CD8-positive, alpha-beta memory T cell (primary cell): ENCODE measurements around the gene TMEM255B. TPM values are rescaled to one million over a fixed set of nuclear protein-coding genes. Genes with fewer than 3 reads are reported as not detected.
A peak's percentile ranks its signal among the peaks of the same experiment; 100 is the strongest.

Experiments
- CTCF ChIA-PET: fragments of 350-600 bp; sonication (Branson Sonifier 250); formaldehyde crosslinking; loops from one replicate; lab custom pipeline; 2021; ENCODE audit warnings: antibody characterized with exemption; lab: Charles Lee
- POLR2A ChIA-PET: fragments of 350-600 bp; sonication (Branson Sonifier 250); formaldehyde crosslinking; loops from one replicate; lab custom pipeline; 2021; ENCODE audit warnings: antibody characterized with exemption; lab: Charles Lee
- DNase-seq, 5 donors: peaks; one replicate each; pipeline versions ENCODE4 v3.0.0 to v3.0.0-alpha.2; 2020 to 2022; ENCODE audit warnings: mixed read lengths in 1 of 5
- H3K27ac ChIP-seq: one replicate; pipeline ENCODE4 v1.7.0; 2013; ENCODE audit warnings: low read depth, mild to moderate bottlenecking, low read length, moderate library complexity
- H3K27me3 ChIP-seq: 2 replicates; pipeline ENCODE4 v1.7.0; 2013; ENCODE audit warnings: low read length, mild to moderate bottlenecking; ENCODE audit not compliant: insufficient read depth, poor library complexity, severe bottlenecking
- H3K36me3 ChIP-seq: 2 replicates; pipeline ENCODE4 v1.7.0; 2013; ENCODE audit warnings: mild to moderate bottlenecking, low read length, moderate library complexity; ENCODE audit not compliant: insufficient read depth
- H3K4me1 ChIP-seq: 2 replicates; pipeline ENCODE4 v1.7.0; 2013; ENCODE audit warnings: mild to moderate bottlenecking, low read length, moderate library complexity; ENCODE audit not compliant: insufficient read depth
- H3K4me3 ChIP-seq: 2 replicates; pipeline ENCODE4 v1.7.0; 2013; ENCODE audit warnings: mild to moderate bottlenecking, low read length
- H3K9me3 ChIP-seq: 2 replicates; pipeline ENCODE4 v1.7.0; 2013; ENCODE audit warnings: mild to moderate bottlenecking, low read length
- H3K27ac Mint-ChIP-seq, 8 donors: one replicate each; pipeline ENCODE4 v1.8.0; 2020 to 2021; ENCODE audit warnings: mixed read lengths in 8 of 8, mild to moderate bottlenecking in 6 of 8, inconsistent platforms in 3 of 8, moderate library complexity in 3 of 8
- H3K27me3 Mint-ChIP-seq, 2 donors: one replicate each; pipeline ENCODE4 v1.8.0; 2020 to 2021; ENCODE audit warnings: mixed read lengths in 2 of 2, mild to moderate bottlenecking in 1 of 2, moderate library complexity in 1 of 2
- H3K36me3 Mint-ChIP-seq, 3 donors: one replicate each; pipeline ENCODE4 v1.8.0; 2020 to 2021; ENCODE audit warnings: mixed read lengths in 3 of 3, inconsistent platforms in 1 of 3, mild to moderate bottlenecking in 1 of 3
- H3K4me1 Mint-ChIP-seq, 3 donors: one replicate each; pipeline ENCODE4 v1.8.0; 2020 to 2021; ENCODE audit warnings: mixed read lengths in 3 of 3, inconsistent platforms in 1 of 3, mild to moderate bottlenecking in 1 of 3
- H3K4me3 Mint-ChIP-seq, 7 donors: one replicate each; pipeline ENCODE4 v1.8.0; 2020 to 2021; ENCODE audit warnings: mixed read lengths in 7 of 7, mild to moderate bottlenecking in 6 of 7, moderate library complexity in 4 of 7, inconsistent platforms in 2 of 7
- H3K9me3 Mint-ChIP-seq, 5 donors: one replicate each; pipeline ENCODE4 v1.8.0; 2020 to 2022; ENCODE audit warnings: mixed read lengths in 5 of 5, mild to moderate bottlenecking in 3 of 5, moderate library complexity in 2 of 5, inconsistent platforms in 1 of 5
- polyA plus RNA-seq: library from polyadenylated mRNA; unstranded; fragments of 300-500 nt; fragmentation: Illumina TruSeq; gene quantifications from one replicate; pipeline ENCODE4 v1.2.3, GENCODE V29; 2021
- total RNA-seq, 2 experiments: library from RNA; stranded (reverse); gene quantifications; one replicate each; pipeline ENCODE4 v1.2.3, GENCODE V29; 2021

Gene TMEM255B
- total and polyA plus RNA-seq, 3 experiments from 2014 or later = 0.57 to 0.69 TPM; not detected in 1

- CTCF ChIA-PET = interaction anchor here (0.7 to 1.2 kb wide), 4 partner anchors 178 to 406 kb away, joined by 3 to 4 read pairs (median 3); no protein-coding TSS in a partner anchor
These were observed 57.4 kb downstream of the TMEM255B start for GRCh38 chr13:113816254-113816929.

GRCh38 chr13:113816946-113817859 is 58.2 kb downstream of the TMEM255B start:
- CTCF ChIA-PET = interaction anchor here (0.7 to 0.8 kb wide), 2 partner anchors 177 to 302 kb away, joined by 3 read pairs; no protein-coding TSS in a partner anchor
- H3K36me3 Mint-ChIP-seq = no peaks in the 10 kb centered on the region

More at GRCh38 chr13:113816254-113816929, 57.4 kb downstream of the TMEM255B start:
- Histone ChIP-seq H3K27ac (no peak overlapping the region), H3K4me3 (peak overlapping the region; percentile 20), H3K36me3 (no peaks in the 10 kb centered on the region), H3K27me3 (no peaks in the 10 kb centered on the region), H3K4me1 (peaks cover 14% of the 10 kb centered on the region), H3K9me3 (no peaks in the 10 kb centered on the region)
- DNase-seq = no peak
- Mint-ChIP-seq H3K27me3 (peaks cover 4 to 14% of the 10 kb centered on the region in 2 donors), H3K4me1 (peaks cover 16 to 21% (median 19%) of the 10 kb centered on the region in 3 donors), H3K9me3 (no peaks in the 10 kb centered on the region), H3K36me3 (no peaks in the 10 kb centered on the region), H3K27ac (peak overlapping the region in 2 of 8 donors; percentile 5 to 33), H3K4me3 (peak overlapping the region in 6 of 7 donors; percentile 49 to 90 (median 76))
- POLR2A ChIA-PET = no interaction called here

GRCh38 chr13:113817860-113818691 is 59.0 kb downstream of the TMEM255B start:
- Histone ChIP-seq H3K4me1 (peaks cover 14% of the 10 kb centered on the region), H3K27ac (no peak overlapping the region), H3K9me3 (no peaks in the 10 kb centered on the region), H3K27me3 (no peaks in the 10 kb centered on the region), H3K36me3 (no peaks in the 10 kb centered on the region), H3K4me3 (no peak overlapping the region)
- Mint-ChIP-seq H3K27ac (no peak overlapping the region), H3K4me1 (peaks cover 16 to 21% (median 19%) of the 10 kb centered on the region in 3 donors), H3K9me3 (no peaks in the 10 kb centered on the region), H3K36me3 (no peaks in the 10 kb centered on the region), H3K4me3 (no peak overlapping the region), H3K27me3 (peaks cover 4 to 14% of the 10 kb centered on the region in 2 donors)
- CTCF ChIA-PET = no interaction called here
- no peak for DNase-seq
- POLR2A ChIA-PET = no interaction called here

More at GRCh38 chr13:113816946-113817859, 58.2 kb downstream of the TMEM255B start:
- Mint-ChIP-seq H3K4me3 (peak overlapping the region in 6 of 7 donors; percentile 48 to 85 (median 60)), H3K27me3 (peaks cover 4 to 14% of the 10 kb centered on the region in 2 donors), H3K9me3 (no peaks in the 10 kb centered on the region), H3K27ac (peak overlapping the region in 5 of 8 donors; percentile 33 to 90 (median 68)), H3K4me1 (peaks cover 16 to 21% (median 19%) of the 10 kb centered on the region in 3 donors)
- H3K36me3 ChIP-seq = no peaks in the 10 kb centered on the region
- DNase-seq = peak; percentile 76 to 91 (median 80)
- H3K27ac ChIP-seq = no peak overlapping the region
- POLR2A ChIA-PET = no interaction called here
- no peak overlapping the region for H3K4me3 ChIP-seq
- H3K27me3 ChIP-seq = no peaks in the 10 kb centered on the region
- H3K9me3 ChIP-seq = no peaks in the 10 kb centered on the region
- peaks cover 14% of the 10 kb centered on the region for H3K4me1 ChIP-seq

GRCh38 chr13:113818700-113819295 is 59.8 kb downstream of the TMEM255B start:
- POLR2A ChIA-PET = no interaction called here
- no peaks in the 10 kb centered on the region for H3K9me3 Mint-ChIP-seq

GRCh38 chr13:113819341-113819730 is 60.3 kb downstream of the TMEM255B start:
- Histone ChIP-seq H3K27ac (no peak overlapping the region), H3K36me3 (no peaks in the 10 kb centered on the region), H3K4me3 (no peak overlapping the region), H3K27me3 (no peaks in the 10 kb centered on the region), H3K9me3 (no peaks in the 10 kb centered on the region), H3K4me1 (peaks cover 14% of the 10 kb centered on the region)
- Mint-ChIP-seq H3K27me3 (peaks cover 2 to 14% of the 10 kb centered on the region in 2 donors), H3K27ac (no peak overlapping the region), H3K4me3 (no peak overlapping the region), H3K36me3 (no peaks in the 10 kb centered on the region), H3K4me1 (peaks cover 16 to 21% (median 19%) of the 10 kb centered on the region in 3 donors), H3K9me3 (no peaks in the 10 kb centered on the region)
- no peak for DNase-seq
- ChIA-PET POLR2A (interaction anchor here (0.6 kb wide), 1 partner anchor 63 kb away, joined by 3 read pairs; no protein-coding TSS in a partner anchor), CTCF (no interaction called here)

More at GRCh38 chr13:113818700-113819295, 59.8 kb downstream of the TMEM255B start:
- Mint-ChIP-seq H3K4me3 (no peak overlapping the region), H3K36me3 (no peaks in the 10 kb centered on the region), H3K27ac (no peak overlapping the region), H3K4me1 (peaks cover 16 to 21% (median 19%) of the 10 kb centered on the region in 3 donors), H3K27me3 (peaks cover 4 to 14% of the 10 kb centered on the region in 2 donors)
- Histone ChIP-seq H3K36me3 (no peaks in the 10 kb centered on the region), H3K4me3 (no peak overlapping the region), H3K4me1 (peaks cover 14% of the 10 kb centered on the region), H3K27ac (no peak overlapping the region), H3K9me3 (no peaks in the 10 kb centered on the region), H3K27me3 (no peaks in the 10 kb centered on the region)
- DNase-seq = no peak
- CTCF ChIA-PET = no interaction called here

- peaks cover 14% of the 10 kb centered on the region for H3K4me1 ChIP-seq
- no peak for DNase-seq
These were observed 61.0 kb downstream of the TMEM255B start for GRCh38 chr13:113819731-113820715.

More at GRCh38 chr13:113819731-113820715, 61.0 kb downstream of the TMEM255B start:
- no peaks in the 10 kb centered on the region for H3K36me3 Mint-ChIP-seq
- ChIA-PET CTCF (no interaction called here), POLR2A (interaction anchor here (0.6 kb wide), 1 partner anchor 62 kb away, joined by 3 read pairs; no protein-coding TSS in a partner anchor)
- H3K9me3 Mint-ChIP-seq = no peaks in the 10 kb centered on the region
- peaks cover 16 to 21% (median 19%) of the 10 kb centered on the region in 3 donors for H3K4me1 Mint-ChIP-seq
- H3K27me3 Mint-ChIP-seq = peaks cover 2 to 14% of the 10 kb centered on the region in 2 donors
- H3K27ac Mint-ChIP-seq = no peak overlapping the region
- H3K27ac ChIP-seq = no peak overlapping the region
- no peak overlapping the region for H3K4me3 Mint-ChIP-seq
- no peaks in the 10 kb centered on the region for H3K27me3 ChIP-seq
- no peaks in the 10 kb centered on the region for H3K9me3 ChIP-seq
- no peak overlapping the region for H3K4me3 ChIP-seq
- no peaks in the 10 kb centered on the region for H3K36me3 ChIP-seq
